Activated CD4-positive, alpha-beta T cell treated with anti-CD3 and anti-CD28 coated beads, Interleukin-2, amount 10 ng/mL, durations not matched to agents 7 days and 5 days (primary cell): Measurements from ENCODE around the gene CCDC154. TPM values are rescaled to one million over a fixed set of nuclear protein-coding genes. Genes with fewer than 3 reads are reported as not detected.

Experiments used
- CTCF ChIA-PET: fragments of 350-600 bp; sonication (Branson Sonifier 250); formaldehyde crosslinking; loops from one replicate; lab custom pipeline; 2021; ENCODE audit warnings: antibody characterized with exemption; lab: Charles Lee
- POLR2A ChIA-PET: fragments of 350-600 bp; sonication (Branson Sonifier 250); formaldehyde crosslinking; loops from one replicate; lab custom pipeline; 2021; ENCODE audit warnings: antibody characterized with exemption; lab: Charles Lee
- DNase-seq: peaks from one replicate; pipeline ENCODE4 v3.0.0-alpha.2; 2020
- H3K27ac Mint-ChIP-seq: one replicate; pipeline ENCODE4 v1.8.0; 2021; ENCODE audit warnings: mild to moderate bottlenecking, moderate library complexity, mixed read lengths
- H3K27me3 Mint-ChIP-seq: one replicate; pipeline ENCODE4 v1.8.0; 2021; ENCODE audit warnings: mixed read lengths
- H3K36me3 Mint-ChIP-seq: one replicate; pipeline ENCODE4 v1.8.0; 2021; ENCODE audit warnings: low read depth, mixed read lengths
- H3K4me1 Mint-ChIP-seq: one replicate; pipeline ENCODE4 v1.8.0; 2021; ENCODE audit warnings: mixed read lengths
- H3K4me3 Mint-ChIP-seq: one replicate; pipeline ENCODE4 v1.8.0; 2021; ENCODE audit warnings: mild to moderate bottlenecking, moderate library complexity, mixed read lengths
- H3K9me3 Mint-ChIP-seq: one replicate; pipeline ENCODE4 v1.8.0; 2021; ENCODE audit warnings: mixed read lengths
- total RNA-seq, 2 experiments: library from RNA; stranded (reverse); gene quantifications; one replicate each; pipeline ENCODE4 v1.2.3, GENCODE V29; 2021

The CCDC154 gene
- total RNA-seq, 2 experiments from 2014 or later, result 1.9 to 2.7 TPM

GRCh38 chr16:1458336-1458976 is 14.1 kb upstream of the CCDC154 start:
- no peak overlapping the region for H3K4me3 Mint-ChIP-seq
- H3K4me1 Mint-ChIP-seq, result no peaks in the 10 kb centered on the region
- H3K27ac Mint-ChIP-seq, result no peak overlapping the region
- ChIA-PET POLR2A (no interaction called here), CTCF (interaction anchor here (0.6 kb wide), 1 partner anchor 134 kb away, joined by 3 read pairs; no protein-coding TSS in a partner anchor)
- H3K9me3 Mint-ChIP-seq, result no peaks in the 10 kb centered on the region
- H3K27me3 Mint-ChIP-seq, result no peaks in the 10 kb centered on the region
- no peak for DNase-seq
- H3K36me3 Mint-ChIP-seq, result no peaks in the 10 kb centered on the region

DNA sequence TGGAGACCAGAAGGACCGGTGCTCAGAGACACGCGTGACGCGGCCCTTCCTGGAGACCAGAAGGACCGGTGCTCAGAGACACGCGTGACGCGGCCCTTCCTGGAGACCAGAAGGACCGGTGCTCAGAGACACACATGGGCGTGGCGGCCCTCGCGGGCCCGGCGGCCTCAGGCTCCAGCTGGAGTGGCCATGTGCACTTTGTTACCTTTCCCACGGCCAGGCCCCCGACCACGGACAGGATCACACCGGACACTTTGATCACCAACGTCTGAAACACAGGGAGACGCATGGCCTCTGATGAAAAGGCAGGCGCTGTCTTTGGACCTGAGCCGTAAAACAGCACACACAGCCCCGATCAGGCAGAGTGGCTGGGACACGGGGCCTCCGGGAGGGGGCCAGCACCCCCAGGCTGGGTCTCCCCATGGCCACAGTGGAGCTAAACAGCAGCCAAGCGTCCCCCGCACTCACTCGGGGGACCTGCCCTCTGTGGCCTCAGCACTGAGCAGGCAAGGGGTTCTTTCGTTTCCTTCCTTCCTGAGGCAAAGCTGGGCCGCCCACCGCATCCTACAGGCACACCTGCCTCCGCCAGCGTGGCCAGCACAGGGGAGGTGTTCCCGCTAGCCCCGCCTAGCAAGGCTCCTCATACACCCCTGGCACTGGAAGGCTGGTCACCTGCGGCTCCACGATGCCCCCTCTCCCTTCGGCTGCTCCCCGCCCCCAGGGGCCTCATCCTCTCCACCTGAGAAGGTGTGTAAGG is 13.3 kb upstream of the CCDC154 start:
- Mint-ChIP-seq H3K36me3 (no peaks in the 10 kb centered on the region), H3K27ac (no peak overlapping the region), H3K4me1 (no peaks in the 10 kb centered on the region), H3K27me3 (no peaks in the 10 kb centered on the region), H3K4me3 (no peak overlapping the region), H3K9me3 (no peaks in the 10 kb centered on the region)
- ChIA-PET POLR2A (no interaction called here), CTCF (no interaction called here)
- DNase-seq, result no peak

DNA sequence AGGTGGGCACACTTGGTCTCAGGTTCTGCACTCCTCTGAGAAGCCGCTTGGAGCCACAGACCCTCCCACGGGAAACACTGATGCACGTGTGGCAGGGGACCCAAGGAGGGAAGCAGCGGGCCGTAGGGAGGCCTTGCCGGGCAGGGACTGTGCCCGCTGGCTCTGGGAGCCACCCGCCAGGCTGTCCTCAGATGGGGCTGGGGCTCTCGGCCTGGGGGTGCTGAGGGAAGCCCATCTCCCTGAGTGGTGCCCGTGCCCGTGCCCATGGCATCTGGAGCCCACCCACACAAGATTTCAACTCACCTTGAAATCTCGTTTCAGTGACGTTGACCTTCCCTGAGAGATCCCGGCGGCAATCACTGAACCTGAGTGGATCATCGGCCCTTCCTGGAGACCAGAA is 12.6 kb upstream of the CCDC154 start:
- no peak for DNase-seq
- ChIA-PET CTCF (no interaction called here), POLR2A (no interaction called here)
- Mint-ChIP-seq H3K4me3 (no peak overlapping the region), H3K27me3 (no peaks in the 10 kb centered on the region), H3K9me3 (no peaks in the 10 kb centered on the region), H3K36me3 (no peaks in the 10 kb centered on the region), H3K27ac (no peak overlapping the region), H3K4me1 (no peaks in the 10 kb centered on the region)

DNA sequence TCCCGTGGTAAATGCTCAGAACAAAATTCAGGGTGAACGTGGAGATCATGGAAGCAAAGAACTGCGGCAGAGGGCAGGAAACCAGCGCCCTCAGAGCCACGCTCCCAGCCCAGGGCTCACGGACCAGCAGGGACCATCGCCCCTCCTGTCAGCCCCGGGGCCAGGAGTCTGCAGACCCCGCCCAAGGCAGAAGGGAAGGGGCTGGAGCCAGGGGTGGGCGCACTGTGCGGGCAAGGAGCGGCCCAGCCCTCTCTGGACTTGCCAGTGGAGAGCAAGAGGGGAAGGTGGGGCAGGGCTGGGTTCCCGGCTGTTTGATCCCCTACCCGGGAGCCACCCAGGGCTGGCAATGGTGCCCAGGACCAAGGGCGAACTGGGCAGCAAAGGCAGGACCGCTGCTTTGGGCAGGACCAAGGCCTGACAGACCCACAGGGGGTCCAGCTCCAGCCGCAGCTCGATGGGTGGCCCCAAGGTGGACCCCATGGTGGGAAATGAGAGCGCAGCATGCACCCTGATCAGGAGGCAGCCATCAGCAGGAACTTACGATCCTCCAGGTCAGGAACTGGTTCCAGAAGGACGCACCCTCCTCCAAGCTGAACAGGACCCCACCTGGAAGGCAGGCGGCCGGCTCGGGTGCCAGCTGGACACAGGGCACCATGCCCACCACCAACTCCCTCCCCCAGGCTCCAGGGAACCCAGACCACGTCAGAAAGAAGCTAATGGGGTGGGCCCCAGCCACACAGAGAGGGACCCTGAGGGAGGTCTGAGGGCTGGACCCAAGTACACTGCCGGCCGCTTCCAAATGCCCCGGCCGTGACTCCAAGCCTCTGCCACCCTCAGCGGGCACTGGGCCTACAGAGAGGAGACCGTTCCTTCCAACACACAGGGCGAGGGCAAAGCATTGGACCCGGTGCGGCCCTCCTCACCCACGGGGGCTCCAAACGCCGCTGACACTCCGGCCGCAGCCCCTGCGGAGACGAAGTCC is 11.1 kb upstream of the CCDC154 start:
- Mint-ChIP-seq H3K9me3 (no peaks in the 10 kb centered on the region), H3K36me3 (no peaks in the 10 kb centered on the region), H3K27ac (no peak overlapping the region), H3K27me3 (no peaks in the 10 kb centered on the region), H3K4me3 (no peak overlapping the region), H3K4me1 (no peaks in the 10 kb centered on the region)
- CTCF ChIA-PET, result no interaction called here
- DNase-seq, result no peak
- POLR2A ChIA-PET, result no interaction called here

DNA sequence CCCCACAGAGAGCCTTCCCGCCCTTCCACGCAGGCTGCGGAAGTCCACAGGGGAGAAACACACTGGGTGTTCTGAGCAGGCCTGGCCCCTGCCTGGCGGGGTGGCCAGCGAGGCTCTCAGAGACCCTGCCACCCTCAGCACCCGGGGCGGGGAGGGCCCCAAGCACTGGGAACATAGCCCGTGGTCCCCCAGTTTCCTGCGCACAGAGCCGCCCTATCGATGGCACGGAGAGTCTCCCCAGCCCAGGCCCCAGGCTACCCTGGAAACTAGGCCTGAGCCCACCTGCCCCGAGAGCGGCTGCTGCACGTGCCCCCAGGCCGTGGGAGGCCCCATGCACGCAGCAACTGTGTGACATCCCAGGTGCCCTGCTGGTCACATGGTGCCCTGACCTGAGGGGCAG is 10.2 kb upstream of the CCDC154 start:
- ChIA-PET CTCF (interaction anchor here (0.8 kb wide), 1 partner anchor 14 kb away, joined by 3 read pairs; no protein-coding TSS in a partner anchor), POLR2A (no interaction called here)
- H3K27me3 Mint-ChIP-seq, result no peaks in the 10 kb centered on the region
- no peak overlapping the region for H3K4me3 Mint-ChIP-seq
- H3K27ac Mint-ChIP-seq, result no peak overlapping the region
- H3K4me1 Mint-ChIP-seq, result no peaks in the 10 kb centered on the region
- H3K9me3 Mint-ChIP-seq, result no peaks in the 10 kb centered on the region
- H3K36me3 Mint-ChIP-seq, result no peaks in the 10 kb centered on the region
- DNase-seq, result no peak

DNA sequence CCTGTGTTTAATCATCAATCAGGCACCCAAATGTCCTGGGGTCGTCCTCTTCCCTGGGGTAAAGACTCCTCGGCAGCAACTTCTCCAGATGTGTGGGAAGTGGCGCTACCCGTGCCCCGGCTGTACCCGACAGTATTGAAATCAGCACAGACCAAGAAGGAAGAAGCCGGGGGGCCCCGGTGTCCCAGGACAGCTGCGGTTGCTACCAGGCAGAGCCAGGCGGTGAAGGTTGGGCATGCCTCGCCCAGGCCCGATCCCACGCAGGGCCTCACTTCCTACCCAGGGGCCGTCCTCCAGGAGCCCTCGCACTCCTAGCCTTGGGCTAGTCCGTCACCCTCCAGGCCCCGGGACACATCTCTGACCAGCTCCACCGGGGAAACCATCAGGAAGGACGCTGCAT is 9.0 kb upstream of the CCDC154 start:
- no peaks in the 10 kb centered on the region for H3K4me1 Mint-ChIP-seq
- H3K27ac Mint-ChIP-seq, result no peak overlapping the region
- H3K27me3 Mint-ChIP-seq, result no peaks in the 10 kb centered on the region
- H3K4me3 Mint-ChIP-seq, result no peak overlapping the region
- no peak for DNase-seq
- POLR2A ChIA-PET, result no interaction called here
- H3K36me3 Mint-ChIP-seq, result no peaks in the 10 kb centered on the region
- no peaks in the 10 kb centered on the region for H3K9me3 Mint-ChIP-seq
- CTCF ChIA-PET, result no interaction called here

DNA sequence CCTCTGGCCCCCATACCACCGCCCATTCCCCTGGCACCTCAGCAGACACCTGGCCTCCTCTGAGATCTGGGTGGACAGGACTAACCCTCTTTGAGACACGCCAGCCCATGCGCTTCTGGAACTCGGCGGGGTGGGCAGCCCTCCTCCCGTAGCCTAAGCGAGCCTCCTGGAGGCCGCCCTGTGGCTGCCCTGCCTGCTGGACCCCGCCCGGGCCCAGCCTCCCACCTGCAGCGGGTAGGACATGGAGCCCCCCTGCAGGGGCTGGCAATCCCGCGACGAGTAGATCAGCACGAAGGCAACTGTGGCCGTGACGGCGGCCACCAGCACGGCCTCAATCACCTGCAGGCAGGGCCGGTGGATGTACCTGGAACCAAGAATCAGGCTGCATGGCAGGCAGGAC is 8.2 kb upstream of the CCDC154 start:
- Mint-ChIP-seq H3K27me3 (no peaks in the 10 kb centered on the region), H3K4me3 (no peak overlapping the region), H3K36me3 (no peaks in the 10 kb centered on the region), H3K4me1 (no peaks in the 10 kb centered on the region), H3K27ac (no peak overlapping the region), H3K9me3 (no peaks in the 10 kb centered on the region)
- no peak for DNase-seq
- ChIA-PET POLR2A (no interaction called here), CTCF (interaction anchor here (0.6 kb wide), 1 partner anchor 743 kb away, joined by 4 read pairs; no protein-coding TSS in a partner anchor)

GRCh38 chr16:1451702-1452392 is 7.5 kb upstream of the CCDC154 start:
- H3K4me1 Mint-ChIP-seq, result no peaks in the 10 kb centered on the region
- no peak overlapping the region for H3K27ac Mint-ChIP-seq
- no peak for DNase-seq
- H3K36me3 Mint-ChIP-seq, result no peaks in the 10 kb centered on the region
- no peaks in the 10 kb centered on the region for H3K27me3 Mint-ChIP-seq
- POLR2A ChIA-PET, result no interaction called here
- H3K9me3 Mint-ChIP-seq, result no peaks in the 10 kb centered on the region
- CTCF ChIA-PET, result no interaction called here
- no peak overlapping the region for H3K4me3 Mint-ChIP-seq

DNA sequence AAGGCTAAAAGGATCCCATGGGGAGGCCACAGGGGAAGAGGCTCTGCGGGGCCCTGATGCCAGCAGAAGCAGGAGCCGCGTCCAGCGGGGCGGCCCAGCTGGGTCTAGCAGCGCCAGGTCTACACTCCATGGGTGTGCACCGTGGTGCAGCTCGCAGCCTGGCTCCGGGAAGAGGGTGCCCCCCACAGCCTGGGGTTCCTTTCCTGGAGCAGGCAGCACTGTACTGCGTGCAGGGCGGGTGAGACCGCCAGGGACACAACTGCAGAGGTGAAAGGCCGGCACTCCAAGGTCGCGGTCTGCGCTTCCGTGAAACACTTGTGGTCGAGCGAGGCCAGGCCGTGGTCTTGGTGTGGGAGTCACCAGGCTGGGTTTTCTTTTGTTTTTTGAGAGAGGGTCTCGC is 6.5 kb upstream of the CCDC154 start:
- Mint-ChIP-seq H3K36me3 (no peaks in the 10 kb centered on the region), H3K27ac (no peak overlapping the region), H3K27me3 (no peaks in the 10 kb centered on the region), H3K4me3 (no peak overlapping the region), H3K9me3 (no peaks in the 10 kb centered on the region), H3K4me1 (no peaks in the 10 kb centered on the region)
- ChIA-PET CTCF (no interaction called here), POLR2A (no interaction called here)
- no peak for DNase-seq

DNA sequence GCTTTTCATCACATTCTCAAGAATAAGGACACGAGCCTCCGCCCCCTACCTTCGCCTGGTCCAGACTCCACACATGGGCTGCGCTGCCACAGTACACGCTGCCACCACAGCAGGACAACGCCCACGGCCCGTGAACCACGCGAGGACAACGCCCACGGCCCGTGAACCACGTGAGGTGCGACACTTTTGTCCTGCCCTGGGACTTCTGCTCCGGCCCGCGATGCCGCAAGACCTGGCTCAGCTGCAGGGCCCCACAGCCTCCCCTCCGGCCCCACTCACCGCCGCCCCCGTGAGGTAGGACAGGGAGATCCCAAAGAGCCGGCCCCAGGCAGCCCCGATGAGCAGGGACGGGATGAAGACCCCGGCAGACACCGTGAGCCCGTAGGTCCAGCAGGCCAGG is 5.9 kb upstream of the CCDC154 start:
- H3K9me3 Mint-ChIP-seq, result no peaks in the 10 kb centered on the region
- POLR2A ChIA-PET, result no interaction called here
- peak overlapping the region; percentile 57 for H3K27ac Mint-ChIP-seq
- H3K27me3 Mint-ChIP-seq, result no peaks in the 10 kb centered on the region
- DNase-seq, result no peak
- no peaks in the 10 kb centered on the region for H3K4me1 Mint-ChIP-seq
- CTCF ChIA-PET, result no interaction called here
- no peaks in the 10 kb centered on the region for H3K36me3 Mint-ChIP-seq
- no peak overlapping the region for H3K4me3 Mint-ChIP-seq

DNA sequence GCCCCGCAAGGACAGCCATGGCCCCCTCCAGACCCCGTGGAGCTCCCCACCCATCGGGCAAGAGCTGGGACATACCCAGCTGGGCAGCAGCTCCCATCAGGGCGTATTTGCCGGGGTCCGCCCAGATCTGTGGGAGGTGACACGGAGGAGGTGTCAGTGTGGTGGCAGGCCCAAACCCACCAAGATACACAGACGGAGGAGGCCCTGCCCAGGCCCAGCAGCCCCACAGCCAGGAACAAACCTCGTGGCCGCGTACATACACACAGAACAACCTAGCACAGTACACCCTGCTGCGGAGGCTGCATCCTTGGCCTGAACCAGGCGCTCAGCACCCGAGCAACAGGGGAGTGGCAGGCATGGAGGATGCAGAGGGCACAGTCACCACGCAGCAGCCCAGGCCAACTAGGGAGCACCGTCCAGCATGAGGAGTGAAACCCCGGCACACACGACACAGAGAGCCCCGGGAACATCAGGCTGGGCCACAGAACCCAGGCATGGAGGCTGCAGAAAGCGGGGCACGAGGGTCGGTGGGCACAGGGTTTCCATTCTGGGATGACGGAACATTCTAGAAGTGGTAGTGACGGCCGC is 4.9 kb upstream of the CCDC154 start:
- no peaks in the 10 kb centered on the region for H3K36me3 Mint-ChIP-seq
- H3K4me1 Mint-ChIP-seq, result no peaks in the 10 kb centered on the region
- no peak for DNase-seq
- ChIA-PET CTCF (no interaction called here), POLR2A (no interaction called here)
- H3K27me3 Mint-ChIP-seq, result no peaks in the 10 kb centered on the region
- no peak overlapping the region for H3K4me3 Mint-ChIP-seq
- no peaks in the 10 kb centered on the region for H3K9me3 Mint-ChIP-seq
- no peak overlapping the region for H3K27ac Mint-ChIP-seq

DNA sequence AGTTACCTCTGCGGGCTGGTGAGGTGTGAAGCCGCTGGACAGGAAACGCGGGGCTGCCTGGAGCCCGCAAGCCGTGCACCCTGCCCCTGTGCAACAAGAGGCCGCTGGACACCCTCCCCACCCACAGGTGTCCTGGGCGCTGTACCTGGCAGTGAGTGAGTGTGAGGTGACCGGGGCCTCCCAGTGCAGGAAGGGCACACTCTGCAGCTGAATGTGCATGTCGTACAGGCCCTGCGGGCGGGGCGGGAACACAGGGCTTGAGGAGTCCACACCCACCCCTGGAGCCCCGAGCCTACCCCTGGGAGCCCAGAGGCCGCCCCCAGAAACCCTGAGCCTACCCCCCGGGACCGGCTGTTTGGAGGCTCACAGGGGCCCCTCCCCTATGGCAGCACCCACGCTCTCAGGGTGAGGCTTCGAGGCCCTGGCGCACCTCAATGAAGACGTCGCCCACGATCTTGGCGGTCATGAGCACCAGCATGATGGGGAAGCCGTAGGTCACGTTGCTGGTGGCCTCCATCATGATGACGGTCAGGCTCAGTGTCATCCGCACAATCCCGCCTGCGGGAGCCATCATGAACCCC is 4.3 kb upstream of the CCDC154 start:
- no peak overlapping the region for H3K4me3 Mint-ChIP-seq
- H3K4me1 Mint-ChIP-seq, result no peaks in the 10 kb centered on the region
- H3K27ac Mint-ChIP-seq, result no peak overlapping the region
- H3K27me3 Mint-ChIP-seq, result no peaks in the 10 kb centered on the region
- CTCF ChIA-PET, result no interaction called here
- H3K36me3 Mint-ChIP-seq, result no peaks in the 10 kb centered on the region
- POLR2A ChIA-PET, result no interaction called here
- DNase-seq, result no peak
- no peaks in the 10 kb centered on the region for H3K9me3 Mint-ChIP-seq
